Measurements from ENCODE around the gene DACT3. TPM values are rescaled to one million over a fixed set of nuclear protein-coding genes. Genes with fewer than 3 reads are reported as not detected.

DACT3 gene
- total and polyA plus RNA-seq, 4 donors = 0.32 to 1.4 (median 1.0) TPM

GRCh38 chr19:46600384-46601317, 60.3 kb downstream of the DACT3 start (continued):
- TF ChIP-seq, protein P1, sequence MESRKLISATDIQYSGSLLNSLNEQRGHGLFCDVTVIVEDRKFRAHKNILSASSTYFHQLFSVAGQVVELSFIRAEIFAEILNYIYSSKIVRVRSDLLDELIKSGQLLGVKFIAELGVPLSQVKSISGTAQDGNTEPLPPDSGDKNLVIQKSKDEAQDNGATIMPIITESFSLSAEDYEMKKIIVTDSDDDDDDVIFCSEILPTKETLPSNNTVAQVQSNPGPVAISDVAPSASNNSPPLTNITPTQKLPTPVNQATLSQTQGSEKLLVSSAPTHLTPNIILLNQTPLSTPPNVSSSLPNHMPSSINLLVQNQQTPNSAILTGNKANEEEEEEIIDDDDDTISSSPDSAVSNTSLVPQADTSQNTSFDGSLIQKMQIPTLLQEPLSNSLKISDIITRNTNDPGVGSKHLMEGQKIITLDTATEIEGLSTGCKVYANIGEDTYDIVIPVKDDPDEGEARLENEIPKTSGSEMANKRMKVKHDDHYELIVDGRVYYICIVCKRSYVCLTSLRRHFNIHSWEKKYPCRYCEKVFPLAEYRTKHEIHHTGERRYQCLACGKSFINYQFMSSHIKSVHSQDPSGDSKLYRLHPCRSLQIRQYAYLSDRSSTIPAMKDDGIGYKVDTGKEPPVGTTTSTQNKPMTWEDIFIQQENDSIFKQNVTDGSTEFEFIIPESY (IDR thresholded peaks at IDR 0.05) = no peak

GRCh38 chr19:46599716-46600373, 61.1 kb downstream of the DACT3 start:
- no peak for DNase-seq (ENCODE audit: low spot score)
- WGBS = 69% methylated on average over 9 of the region's 9 CpGs
- Histone ChIP-seq H3K9me3 (ENCODE audit: control insufficient read depth in 4 of 4, low read length in 3 of 4) (peaks cover 0 to 2% (median under 1%) of the 10 kb centered on the region in 4 donors), H3K4me1 (ENCODE audit: control insufficient read depth in 4 of 4, insufficient read depth in 4 of 4, low read length in 3 of 4) (peaks cover 6 to 34% (median 29%) of the 10 kb centered on the region in 4 donors), H3K4me3 (ENCODE audit: low read depth in 1 of 3, low read length in 3 of 3) (peak overlapping the region; percentile 77 to 95 (median 82)), H3K9ac (ENCODE audit: low read depth in 1 of 2, low read length in 2 of 2) (peak overlapping the region; percentile 95 to 97), H3K36me3 (ENCODE audit: control insufficient read depth in 4 of 4, insufficient read depth in 3 of 4, low read depth in 1 of 4, low read length in 3 of 4) (no peaks in the 10 kb centered on the region), H3K27me3 (ENCODE audit: control insufficient read depth in 4 of 4, insufficient read depth in 4 of 4, low read length in 3 of 4) (no peaks in the 10 kb centered on the region), H3K27ac (ENCODE audit: low read depth in 1 of 2, low read length in 2 of 2) (peak overlapping the region; percentile 98 to 100)
- TF ChIP-seq, protein P2, sequence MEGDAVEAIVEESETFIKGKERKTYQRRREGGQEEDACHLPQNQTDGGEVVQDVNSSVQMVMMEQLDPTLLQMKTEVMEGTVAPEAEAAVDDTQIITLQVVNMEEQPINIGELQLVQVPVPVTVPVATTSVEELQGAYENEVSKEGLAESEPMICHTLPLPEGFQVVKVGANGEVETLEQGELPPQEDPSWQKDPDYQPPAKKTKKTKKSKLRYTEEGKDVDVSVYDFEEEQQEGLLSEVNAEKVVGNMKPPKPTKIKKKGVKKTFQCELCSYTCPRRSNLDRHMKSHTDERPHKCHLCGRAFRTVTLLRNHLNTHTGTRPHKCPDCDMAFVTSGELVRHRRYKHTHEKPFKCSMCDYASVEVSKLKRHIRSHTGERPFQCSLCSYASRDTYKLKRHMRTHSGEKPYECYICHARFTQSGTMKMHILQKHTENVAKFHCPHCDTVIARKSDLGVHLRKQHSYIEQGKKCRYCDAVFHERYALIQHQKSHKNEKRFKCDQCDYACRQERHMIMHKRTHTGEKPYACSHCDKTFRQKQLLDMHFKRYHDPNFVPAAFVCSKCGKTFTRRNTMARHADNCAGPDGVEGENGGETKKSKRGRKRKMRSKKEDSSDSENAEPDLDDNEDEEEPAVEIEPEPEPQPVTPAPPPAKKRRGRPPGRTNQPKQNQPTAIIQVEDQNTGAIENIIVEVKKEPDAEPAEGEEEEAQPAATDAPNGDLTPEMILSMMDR (IDR thresholded peaks at IDR 0.05; ENCODE audit: low read depth, low read length, missing input control) = no peak
- TF ChIP-seq FOXA1 (IDR thresholded peaks at IDR 0.05) = no peak
- TF ChIP-seq, protein P1 (IDR thresholded peaks at IDR 0.05) = no peak
- TF ChIP-seq, protein P3, sequence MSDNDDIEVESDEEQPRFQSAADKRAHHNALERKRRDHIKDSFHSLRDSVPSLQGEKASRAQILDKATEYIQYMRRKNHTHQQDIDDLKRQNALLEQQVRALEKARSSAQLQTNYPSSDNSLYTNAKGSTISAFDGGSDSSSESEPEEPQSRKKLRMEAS (IDR thresholded peaks at IDR 0.05) = no peak
- TF ChIP-seq, protein P4, sequence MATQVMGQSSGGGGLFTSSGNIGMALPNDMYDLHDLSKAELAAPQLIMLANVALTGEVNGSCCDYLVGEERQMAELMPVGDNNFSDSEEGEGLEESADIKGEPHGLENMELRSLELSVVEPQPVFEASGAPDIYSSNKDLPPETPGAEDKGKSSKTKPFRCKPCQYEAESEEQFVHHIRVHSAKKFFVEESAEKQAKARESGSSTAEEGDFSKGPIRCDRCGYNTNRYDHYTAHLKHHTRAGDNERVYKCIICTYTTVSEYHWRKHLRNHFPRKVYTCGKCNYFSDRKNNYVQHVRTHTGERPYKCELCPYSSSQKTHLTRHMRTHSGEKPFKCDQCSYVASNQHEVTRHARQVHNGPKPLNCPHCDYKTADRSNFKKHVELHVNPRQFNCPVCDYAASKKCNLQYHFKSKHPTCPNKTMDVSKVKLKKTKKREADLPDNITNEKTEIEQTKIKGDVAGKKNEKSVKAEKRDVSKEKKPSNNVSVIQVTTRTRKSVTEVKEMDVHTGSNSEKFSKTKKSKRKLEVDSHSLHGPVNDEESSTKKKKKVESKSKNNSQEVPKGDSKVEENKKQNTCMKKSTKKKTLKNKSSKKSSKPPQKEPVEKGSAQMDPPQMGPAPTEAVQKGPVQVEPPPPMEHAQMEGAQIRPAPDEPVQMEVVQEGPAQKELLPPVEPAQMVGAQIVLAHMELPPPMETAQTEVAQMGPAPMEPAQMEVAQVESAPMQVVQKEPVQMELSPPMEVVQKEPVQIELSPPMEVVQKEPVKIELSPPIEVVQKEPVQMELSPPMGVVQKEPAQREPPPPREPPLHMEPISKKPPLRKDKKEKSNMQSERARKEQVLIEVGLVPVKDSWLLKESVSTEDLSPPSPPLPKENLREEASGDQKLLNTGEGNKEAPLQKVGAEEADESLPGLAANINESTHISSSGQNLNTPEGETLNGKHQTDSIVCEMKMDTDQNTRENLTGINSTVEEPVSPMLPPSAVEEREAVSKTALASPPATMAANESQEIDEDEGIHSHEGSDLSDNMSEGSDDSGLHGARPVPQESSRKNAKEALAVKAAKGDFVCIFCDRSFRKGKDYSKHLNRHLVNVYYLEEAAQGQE (IDR thresholded peaks at IDR 0.05) = no peak
